HG03460 (cell line): ENCODE data around the gene DNAI2.

ENCODE experiments used
- ATAC-seq: cut with Tn5 transposase; IDR thresholded peaks from one replicate; pipeline ENCODE4 v1.9.1; 2021; ENCODE audit not compliant: unreplicated experiment

Gene DNAI2

GRCh38 chr17:74358697-74359096, 84.7 kb downstream of the DNAI2 start:
- ATAC-seq, result no peak

GRCh38 chr17:74359916-74360315, 85.9 kb downstream of the DNAI2 start:
- no peak for ATAC-seq

- ATAC-seq, result no peak
These were observed 86.8 kb downstream of the DNAI2 start for GRCh38 chr17:74360899-74361229.

GRCh38 chr17:74361230-74362068, 87.4 kb downstream of the DNAI2 start, which contains the start of gene BTBD17:
Gene BTBD17, minus strand, starts transcription at chr17:74361868. Its CDS starts 49 bp downstream, at chr17:74361819.
- no peak for ATAC-seq

GRCh38 chr17:74362069-74362405, 88.0 kb downstream of the DNAI2 start:
- no peak for ATAC-seq

GRCh38 chr17:74362810-74363498, 88.9 kb downstream of the DNAI2 start:
- ATAC-seq, result no peak
